ENCODE results near the gene EFS.

The EFS gene

DNA sequence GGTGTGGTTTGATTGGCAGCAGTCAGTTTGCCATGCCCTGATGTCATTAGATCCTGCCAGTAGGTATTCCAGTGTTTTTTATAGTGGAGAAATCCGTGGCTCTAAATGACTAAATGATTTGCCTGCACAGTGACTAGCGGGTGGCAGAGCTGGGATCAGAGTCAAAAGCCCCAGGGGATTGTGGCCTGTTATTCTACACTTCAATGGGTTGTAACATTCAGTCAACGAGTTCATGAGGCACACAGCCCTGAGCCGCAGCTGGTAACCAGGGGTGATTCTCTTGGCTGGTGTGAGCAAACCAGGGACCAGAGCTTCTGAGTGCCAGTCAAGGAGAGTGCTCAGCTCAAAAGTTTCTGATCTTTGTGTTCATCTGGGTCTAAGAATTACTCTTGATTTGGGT is 41.3 kb upstream of the EFS start:
- no peak for TF ChIP-seq POLR2AphosphoS5 (IDR thresholded peaks at IDR 0.05; ENCODE audit: low read depth, low read length)
- TF ChIP-seq SIN3A (IDR thresholded peaks at IDR 0.05; ENCODE audit: borderline replicate concordance, insufficient read depth, low read length) = no peak
- TF ChIP-seq, protein P1, sequence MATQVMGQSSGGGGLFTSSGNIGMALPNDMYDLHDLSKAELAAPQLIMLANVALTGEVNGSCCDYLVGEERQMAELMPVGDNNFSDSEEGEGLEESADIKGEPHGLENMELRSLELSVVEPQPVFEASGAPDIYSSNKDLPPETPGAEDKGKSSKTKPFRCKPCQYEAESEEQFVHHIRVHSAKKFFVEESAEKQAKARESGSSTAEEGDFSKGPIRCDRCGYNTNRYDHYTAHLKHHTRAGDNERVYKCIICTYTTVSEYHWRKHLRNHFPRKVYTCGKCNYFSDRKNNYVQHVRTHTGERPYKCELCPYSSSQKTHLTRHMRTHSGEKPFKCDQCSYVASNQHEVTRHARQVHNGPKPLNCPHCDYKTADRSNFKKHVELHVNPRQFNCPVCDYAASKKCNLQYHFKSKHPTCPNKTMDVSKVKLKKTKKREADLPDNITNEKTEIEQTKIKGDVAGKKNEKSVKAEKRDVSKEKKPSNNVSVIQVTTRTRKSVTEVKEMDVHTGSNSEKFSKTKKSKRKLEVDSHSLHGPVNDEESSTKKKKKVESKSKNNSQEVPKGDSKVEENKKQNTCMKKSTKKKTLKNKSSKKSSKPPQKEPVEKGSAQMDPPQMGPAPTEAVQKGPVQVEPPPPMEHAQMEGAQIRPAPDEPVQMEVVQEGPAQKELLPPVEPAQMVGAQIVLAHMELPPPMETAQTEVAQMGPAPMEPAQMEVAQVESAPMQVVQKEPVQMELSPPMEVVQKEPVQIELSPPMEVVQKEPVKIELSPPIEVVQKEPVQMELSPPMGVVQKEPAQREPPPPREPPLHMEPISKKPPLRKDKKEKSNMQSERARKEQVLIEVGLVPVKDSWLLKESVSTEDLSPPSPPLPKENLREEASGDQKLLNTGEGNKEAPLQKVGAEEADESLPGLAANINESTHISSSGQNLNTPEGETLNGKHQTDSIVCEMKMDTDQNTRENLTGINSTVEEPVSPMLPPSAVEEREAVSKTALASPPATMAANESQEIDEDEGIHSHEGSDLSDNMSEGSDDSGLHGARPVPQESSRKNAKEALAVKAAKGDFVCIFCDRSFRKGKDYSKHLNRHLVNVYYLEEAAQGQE (IDR thresholded peaks at IDR 0.05; ENCODE audit: insufficient read depth in 1 of 2, low read depth in 2 of 2, low read length in 2 of 2) = no peak
- no peak for TF ChIP-seq TAF1 (IDR thresholded peaks at IDR 0.05; ENCODE audit: borderline replicate concordance, insufficient read depth, low read length)
- TF ChIP-seq FOXP2 (optimal IDR thresholded peaks at IDR 0.05; ENCODE audit: borderline replicate concordance, extremely low read depth, extremely low read length, insufficient read depth) = no peak

DNA sequence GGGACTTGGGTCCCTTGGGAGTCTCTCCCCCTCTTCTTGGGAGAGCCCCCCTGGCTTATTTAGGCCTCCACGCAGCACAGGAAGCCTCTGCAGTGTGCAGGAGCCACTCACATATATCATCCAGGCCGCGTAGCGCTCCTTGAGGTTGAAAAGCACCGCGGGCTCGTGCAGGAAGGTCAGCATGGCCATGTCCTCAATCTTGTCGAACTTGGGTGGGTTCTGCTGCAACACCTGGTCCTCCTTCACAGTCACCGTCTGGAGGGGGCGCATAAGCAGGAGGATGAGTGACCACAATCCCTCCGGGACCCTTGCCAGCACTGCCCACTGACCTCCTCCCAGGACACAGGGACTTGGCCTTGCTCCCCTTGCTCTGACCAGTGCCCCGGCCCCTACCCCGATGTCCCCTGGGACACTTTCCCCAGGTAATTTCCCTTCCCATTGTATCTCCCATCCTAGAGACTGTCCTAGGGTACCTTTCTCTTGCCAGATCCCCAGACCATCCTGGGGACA is 40.6 kb upstream of the EFS start:
- TF ChIP-seq FOXP2 (optimal IDR thresholded peaks at IDR 0.05; ENCODE audit: borderline replicate concordance, extremely low read depth, extremely low read length, insufficient read depth) (no peak), SIN3A (IDR thresholded peaks at IDR 0.05; ENCODE audit: borderline replicate concordance, insufficient read depth, low read length) (no peak), TAF1 (IDR thresholded peaks at IDR 0.05; ENCODE audit: borderline replicate concordance, insufficient read depth, low read length) (no peak), POLR2AphosphoS5 (IDR thresholded peaks at IDR 0.05; ENCODE audit: low read depth, low read length) (no peak)
- TF ChIP-seq, protein P1 (IDR thresholded peaks at IDR 0.05; ENCODE audit: insufficient read depth in 1 of 2, low read depth in 2 of 2, low read length in 2 of 2) = no peak

DNA sequence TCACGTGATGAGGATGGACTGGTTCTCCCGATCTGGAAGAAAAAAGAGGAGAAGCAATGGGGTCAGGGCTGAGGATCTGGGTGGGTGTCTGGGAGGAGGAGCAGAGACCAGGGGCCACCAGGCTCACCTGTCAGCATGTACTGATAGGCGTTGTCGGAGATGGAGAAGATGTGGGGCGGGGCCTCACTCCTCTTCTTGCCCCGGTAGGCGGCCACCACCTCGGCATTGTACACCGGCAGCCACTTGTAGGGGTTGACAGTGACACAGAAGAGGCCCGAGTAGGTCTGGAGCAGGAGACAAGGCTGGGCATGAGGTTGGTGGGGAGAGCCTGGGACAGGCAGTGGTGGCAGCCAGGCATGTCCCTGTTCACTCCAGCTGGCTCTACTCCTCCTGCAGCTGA is 40.1 kb upstream of the EFS start:
- TF ChIP-seq POLR2AphosphoS5 (IDR thresholded peaks at IDR 0.05; ENCODE audit: low read depth, low read length) (no peak), SIN3A (IDR thresholded peaks at IDR 0.05; ENCODE audit: borderline replicate concordance, insufficient read depth, low read length) (no peak), FOXP2 (optimal IDR thresholded peaks at IDR 0.05; ENCODE audit: borderline replicate concordance, extremely low read depth, extremely low read length, insufficient read depth) (no peak), TAF1 (IDR thresholded peaks at IDR 0.05; ENCODE audit: borderline replicate concordance, insufficient read depth, low read length) (no peak)
- TF ChIP-seq, protein P1 (IDR thresholded peaks at IDR 0.05; ENCODE audit: insufficient read depth in 1 of 2, low read depth in 2 of 2, low read length in 2 of 2) = no peak

DNA sequence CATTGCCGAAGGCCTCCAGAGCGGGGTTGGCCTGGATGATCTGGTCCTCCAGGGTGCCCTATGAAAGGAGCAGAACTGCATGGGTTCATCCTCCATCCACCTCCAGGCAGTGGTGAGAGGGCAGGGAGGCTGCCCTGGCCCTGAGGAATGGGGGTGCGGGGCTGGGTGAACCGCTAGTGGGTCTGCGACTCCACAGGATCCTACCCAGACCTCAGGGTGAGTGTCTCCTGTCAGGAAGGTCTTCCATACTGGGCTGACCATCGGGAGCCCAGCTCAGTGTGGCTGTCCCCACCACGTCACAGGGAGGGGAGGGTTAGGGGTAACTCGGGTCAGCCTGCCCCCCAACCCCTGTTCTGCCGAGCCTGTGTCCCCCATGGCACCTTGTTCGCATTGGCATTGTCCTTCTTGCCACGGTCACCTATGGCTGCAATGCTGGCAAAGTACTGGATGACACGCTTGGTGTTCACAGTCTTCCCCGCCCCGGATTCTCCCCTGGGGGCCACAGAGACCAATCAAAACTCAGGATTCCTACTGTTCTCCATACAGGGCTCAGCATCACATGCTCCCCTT is 39.4 kb upstream of the EFS start:
- TF ChIP-seq, protein P1 (IDR thresholded peaks at IDR 0.05; ENCODE audit: insufficient read depth in 1 of 2, low read depth in 2 of 2, low read length in 2 of 2) = no peak
- no peak for TF ChIP-seq POLR2AphosphoS5 (IDR thresholded peaks at IDR 0.05; ENCODE audit: low read depth, low read length)
- no peak for TF ChIP-seq SIN3A (IDR thresholded peaks at IDR 0.05; ENCODE audit: borderline replicate concordance, insufficient read depth, low read length)
- TF ChIP-seq TAF1 (IDR thresholded peaks at IDR 0.05; ENCODE audit: borderline replicate concordance, insufficient read depth, low read length) = no peak
- TF ChIP-seq FOXP2 (optimal IDR thresholded peaks at IDR 0.05; ENCODE audit: borderline replicate concordance, extremely low read depth, extremely low read length, insufficient read depth) = no peak
